Activated CD8-positive, alpha-beta T cell treated with anti-CD3 and anti-CD28 coated beads for 36 hours (primary cell): ENCODE data around the gene DMBT1. TPM values are rescaled to one million over a fixed set of nuclear protein-coding genes. Genes with fewer than 3 reads are reported as not detected.

ENCODE experiments used
- ATAC-seq: fragments of 200-7000 bp; cut with Tn5 transposase; one replicate; pipeline ENCODE4 v1.10.0; 2021; ENCODE audit warnings: mild to moderate bottlenecking, moderate library complexity
- CTCF ChIA-PET: fragments of 350-600 bp; sonication (Branson Sonifier 250); formaldehyde crosslinking; loops from one replicate; lab custom pipeline; 2021; ENCODE audit warnings: antibody characterized with exemption; lab: Charles Lee
- POLR2A ChIA-PET: fragments of 350-600 bp; sonication (Branson Sonifier 250); formaldehyde crosslinking; loops from one replicate; lab custom pipeline; 2021; ENCODE audit warnings: antibody characterized with exemption; lab: Charles Lee
- DNase-seq: peaks from one replicate; pipeline ENCODE4 v3.0.0-alpha.2; 2020
- H3K27ac Mint-ChIP-seq: one replicate; pipeline ENCODE4 v1.8.0; 2021; ENCODE audit warnings: mild to moderate bottlenecking, mixed read lengths
- H3K27me3 Mint-ChIP-seq: one replicate; pipeline ENCODE4 v1.8.0; 2021; ENCODE audit warnings: mixed read lengths
- H3K36me3 Mint-ChIP-seq: one replicate; pipeline ENCODE4 v1.8.0; 2021; ENCODE audit warnings: low read depth, mixed read lengths
- H3K4me1 Mint-ChIP-seq: one replicate; pipeline ENCODE4 v1.8.0; 2021; ENCODE audit warnings: low read depth, mixed read lengths
- H3K4me3 Mint-ChIP-seq: one replicate; pipeline ENCODE4 v1.8.0; 2021; ENCODE audit warnings: mild to moderate bottlenecking, moderate library complexity, mixed read lengths
- H3K9me3 Mint-ChIP-seq: one replicate; pipeline ENCODE4 v1.8.0; 2021; ENCODE audit warnings: mixed read lengths
- intact Hi-C: fragments of 100-400 bp; cut with micrococcal nuclease; formaldehyde crosslinking; loops from one replicate; pipeline ENCODE4 v1.10.0; 2022
- total RNA-seq, 2 experiments: library from RNA; stranded (reverse); gene quantifications; one replicate each; pipeline ENCODE4 v1.2.3, GENCODE V29; 2021
- TF ChIP-seq, protein P1 (sequence below): fragments of 200-600 bp; IDR thresholded peaks from one replicate; pipeline ENCODE4 v1.8.0; 2022; ENCODE audit warnings: antibody characterized with exemption, mild to moderate bottlenecking

The DMBT1 gene
- total RNA-seq, 2 experiments from 2014 or later, result not detected

DNA sequence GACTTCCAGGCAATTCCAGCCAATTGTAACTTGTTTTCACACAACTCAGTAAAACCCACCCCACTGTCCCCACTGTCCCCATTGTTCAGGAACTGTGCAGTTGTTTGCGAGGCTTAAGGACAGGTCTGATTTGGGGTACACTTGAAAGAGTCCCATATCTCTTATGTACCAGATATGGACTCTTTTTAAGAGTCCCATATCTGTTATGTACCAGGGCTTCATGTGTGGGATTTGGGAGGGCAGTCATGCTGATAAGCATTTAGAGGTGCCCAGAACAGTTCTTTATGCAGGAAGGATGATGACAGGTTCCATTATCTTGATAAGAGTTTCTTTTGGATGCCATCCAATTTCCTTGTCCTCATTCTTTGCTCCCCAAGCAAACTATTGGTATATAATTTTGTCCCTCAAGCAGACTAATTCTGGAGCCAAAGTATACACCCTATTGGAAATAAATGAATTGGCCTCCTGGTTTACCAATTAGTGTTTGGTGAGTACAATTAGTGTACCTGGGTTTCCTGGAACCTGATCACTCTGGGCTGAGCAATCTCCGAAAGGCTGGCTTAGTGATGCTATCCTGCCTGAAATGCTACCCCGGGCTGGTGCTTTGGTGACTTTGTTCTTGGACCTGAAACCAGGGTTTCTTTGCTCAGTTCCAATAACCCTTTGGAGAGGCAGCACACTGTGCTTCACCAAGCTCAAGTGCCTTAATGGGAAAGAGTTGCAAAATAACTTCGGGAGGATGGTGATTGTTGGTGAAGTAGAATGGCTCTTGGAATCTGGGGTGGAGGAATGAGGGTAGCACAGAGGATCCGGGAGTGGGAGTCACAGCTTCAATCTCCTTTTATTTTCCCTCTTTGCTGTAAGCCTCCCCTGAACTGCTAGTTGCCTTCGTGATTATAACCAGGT, 6.2 kb upstream of the DMBT1 start:
- H3K9me3 Mint-ChIP-seq, result no peaks in the 10 kb centered on the region
- H3K27ac Mint-ChIP-seq, result no peak overlapping the region
- ChIA-PET CTCF (interaction anchor here (0.6 to 1.6 kb wide), 2 partner anchors 101 to 287 kb away, joined by 3 read pairs; no protein-coding TSS in a partner anchor), POLR2A (no interaction called here)
- peaks cover 29% of the 10 kb centered on the region for H3K4me1 Mint-ChIP-seq
- H3K4me3 Mint-ChIP-seq, result no peak overlapping the region
- intact Hi-C loops, result loop anchor here (5.0 kb wide), 1 partner anchor 37 kb away; no protein-coding TSS in a partner anchor
- ATAC-seq (no peak), DNase-seq (no peak)
- no peaks in the 10 kb centered on the region for H3K36me3 Mint-ChIP-seq
- H3K27me3 Mint-ChIP-seq, result no peaks in the 10 kb centered on the region
- TF ChIP-seq, protein P1, sequence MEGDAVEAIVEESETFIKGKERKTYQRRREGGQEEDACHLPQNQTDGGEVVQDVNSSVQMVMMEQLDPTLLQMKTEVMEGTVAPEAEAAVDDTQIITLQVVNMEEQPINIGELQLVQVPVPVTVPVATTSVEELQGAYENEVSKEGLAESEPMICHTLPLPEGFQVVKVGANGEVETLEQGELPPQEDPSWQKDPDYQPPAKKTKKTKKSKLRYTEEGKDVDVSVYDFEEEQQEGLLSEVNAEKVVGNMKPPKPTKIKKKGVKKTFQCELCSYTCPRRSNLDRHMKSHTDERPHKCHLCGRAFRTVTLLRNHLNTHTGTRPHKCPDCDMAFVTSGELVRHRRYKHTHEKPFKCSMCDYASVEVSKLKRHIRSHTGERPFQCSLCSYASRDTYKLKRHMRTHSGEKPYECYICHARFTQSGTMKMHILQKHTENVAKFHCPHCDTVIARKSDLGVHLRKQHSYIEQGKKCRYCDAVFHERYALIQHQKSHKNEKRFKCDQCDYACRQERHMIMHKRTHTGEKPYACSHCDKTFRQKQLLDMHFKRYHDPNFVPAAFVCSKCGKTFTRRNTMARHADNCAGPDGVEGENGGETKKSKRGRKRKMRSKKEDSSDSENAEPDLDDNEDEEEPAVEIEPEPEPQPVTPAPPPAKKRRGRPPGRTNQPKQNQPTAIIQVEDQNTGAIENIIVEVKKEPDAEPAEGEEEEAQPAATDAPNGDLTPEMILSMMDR, result no peak

DNA sequence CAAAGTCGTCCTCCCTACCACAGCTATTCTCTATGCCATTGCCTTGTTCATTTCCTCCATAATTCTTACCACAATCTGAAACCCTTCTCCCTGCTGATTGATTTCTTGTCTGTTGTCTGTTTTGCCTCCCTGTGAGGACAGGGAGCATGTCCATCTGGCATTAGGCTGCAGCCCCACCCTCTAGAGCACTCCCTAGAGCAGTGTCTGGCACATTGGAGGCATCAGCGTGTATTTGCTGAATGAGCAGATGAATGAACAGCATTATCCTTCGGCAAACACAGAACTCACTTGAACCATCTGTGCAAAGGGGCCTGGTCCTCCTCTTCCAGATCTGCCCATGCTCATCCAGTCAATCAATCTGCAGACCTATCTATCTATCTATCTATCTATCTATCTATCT, 5.1 kb upstream of the DMBT1 start:
- DNase-seq, result no peak
- no peaks in the 10 kb centered on the region for H3K36me3 Mint-ChIP-seq
- TF ChIP-seq, protein P1, result no peak
- peaks cover 2% of the 10 kb centered on the region for H3K27me3 Mint-ChIP-seq
- no peaks in the 10 kb centered on the region for H3K9me3 Mint-ChIP-seq
- ChIA-PET CTCF (interaction anchor here (0.9 to 1.6 kb wide), 2 partner anchors 12 to 288 kb away, joined by 3 read pairs; no protein-coding TSS in a partner anchor), POLR2A (no interaction called here)
- no peak overlapping the region for H3K4me3 Mint-ChIP-seq
- ATAC-seq, result no peak
- H3K4me1 Mint-ChIP-seq, result peaks cover 30% of the 10 kb centered on the region
- intact Hi-C loops, result loop anchor here (5.0 kb wide), 1 partner anchor 38 kb away; no protein-coding TSS in a partner anchor
- no peak overlapping the region for H3K27ac Mint-ChIP-seq

DNA sequence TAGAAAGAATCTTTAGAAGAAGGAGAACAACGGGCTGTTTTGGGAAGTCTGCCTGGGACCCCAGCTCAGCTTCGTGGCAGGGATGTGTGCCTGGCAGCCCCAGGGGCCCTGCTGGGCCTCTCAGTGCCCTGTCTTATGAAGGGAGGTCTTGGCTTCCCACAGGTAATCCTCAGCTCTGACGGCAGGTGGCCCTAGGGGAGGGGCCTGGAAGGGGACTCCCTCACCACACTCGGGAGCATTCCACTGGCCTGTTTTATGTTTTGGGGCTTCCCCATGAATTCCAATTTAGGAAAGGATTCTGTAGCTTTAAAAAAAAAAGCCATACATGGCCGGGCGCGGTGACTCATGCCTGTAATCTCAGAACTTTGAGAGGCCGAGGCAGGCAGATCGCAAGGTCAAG, 3.0 kb upstream of the DMBT1 start:
- no peaks in the 10 kb centered on the region for H3K36me3 Mint-ChIP-seq
- H3K4me1 Mint-ChIP-seq, result peaks cover 24% of the 10 kb centered on the region
- ATAC-seq (no peak), DNase-seq (no peak)
- intact Hi-C loops, result loop anchor here (5.0 kb wide), 1 partner anchor 40 kb away; no protein-coding TSS in a partner anchor
- CTCF ChIA-PET, result interaction anchor here (0.6 to 1.3 kb wide), 2 partner anchors 8 to 11 kb away, joined by 3 to 8 read pairs; no protein-coding TSS in a partner anchor
- H3K27ac Mint-ChIP-seq, result no peak overlapping the region
- H3K4me3 Mint-ChIP-seq, result no peak overlapping the region
- H3K27me3 Mint-ChIP-seq, result peaks cover 10% of the 10 kb centered on the region
- TF ChIP-seq, protein P1, result no peak
- POLR2A ChIA-PET, result interaction anchor here (1.3 kb wide), 1 partner anchor 43 kb away, joined by 3 read pairs; no protein-coding TSS in a partner anchor
- H3K9me3 Mint-ChIP-seq, result no peaks in the 10 kb centered on the region

DNA sequence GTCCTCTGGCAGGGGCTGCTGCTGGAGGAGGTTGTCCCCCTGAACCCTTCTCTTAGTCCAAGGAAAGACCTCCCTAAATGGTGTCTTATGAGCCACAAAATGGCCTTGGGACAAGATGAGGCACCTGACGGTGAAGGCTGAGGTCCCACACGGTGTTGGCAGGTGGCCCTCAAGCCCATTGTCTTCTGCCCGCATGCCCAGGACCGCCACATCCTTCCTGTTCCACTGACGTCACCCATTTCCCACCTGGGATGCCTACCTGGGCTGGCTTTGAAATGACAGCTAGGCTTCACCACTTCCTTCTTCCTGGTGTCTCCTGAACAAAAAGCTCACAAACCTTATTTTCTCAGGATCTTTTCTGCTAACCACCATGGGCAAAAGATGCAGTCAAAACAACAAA, 2.1 kb upstream of the DMBT1 start:
- ATAC-seq (peak; percentile 34), DNase-seq (peak; percentile 30)
- intact Hi-C loops, result loop anchor here (5.0 kb wide), 1 partner anchor 41 kb away; no protein-coding TSS in a partner anchor
- Mint-ChIP-seq H3K9me3 (no peaks in the 10 kb centered on the region), H3K36me3 (no peaks in the 10 kb centered on the region), H3K4me1 (peaks cover 24% of the 10 kb centered on the region), H3K27me3 (peaks cover 10% of the 10 kb centered on the region), H3K4me3 (no peak overlapping the region), H3K27ac (no peak overlapping the region)
- ChIA-PET CTCF (interaction anchor here (1.1 kb wide), 1 partner anchor 657 kb away, joined by 3 read pairs; no protein-coding TSS in a partner anchor), POLR2A (no interaction called here)
- TF ChIP-seq, protein P1, result no peak
